Lung (tissue), 12 donors: ENCODE results near the gene VASP. TPM values are rescaled to one million over a fixed set of nuclear protein-coding genes. Genes with fewer than 3 reads are reported as not detected.

Experiments used
- ATAC-seq: fragments of 200-7000 bp; cut with Tn5 transposase; one replicate; pipeline ENCODE4 v1.9.1; 2020; ENCODE audit warnings: moderate number of reproducible peaks; ENCODE audit not compliant: insufficient read depth, low FRiP score
- DNase-seq, 3 donors: peaks; one replicate each; pipeline ENCODE4 v3.0.0-alpha.2; 2013 to 2017
- H3K27ac ChIP-seq, 2 donors: one replicate each; pipeline ENCODE4 v1.5.1; 2013; ENCODE audit warnings: mild to moderate bottlenecking in 2 of 2, moderate library complexity in 2 of 2, control low read depth in 1 of 2, inconsistent platforms in 1 of 2, low read depth in 1 of 2, low read length in 1 of 2
- H3K27me3 ChIP-seq, 3 donors: one replicate each; pipeline ENCODE4 v1.5.1; 2013; ENCODE audit warnings: low read length in 2 of 3; ENCODE audit not compliant: control insufficient read depth in 3 of 3, insufficient read depth in 3 of 3
- H3K36me3 ChIP-seq, 4 donors: one replicate each; pipeline ENCODE4 v1.5.1; 2013; ENCODE audit warnings: low read length in 4 of 4, mild to moderate bottlenecking in 1 of 4, moderate library complexity in 1 of 4; ENCODE audit not compliant: control insufficient read depth in 4 of 4, insufficient read depth in 4 of 4
- H3K4me1 ChIP-seq, 5 donors: one replicate each; pipeline ENCODE4 v1.5.1; 2013; ENCODE audit warnings: low read length in 5 of 5, mild to moderate bottlenecking in 2 of 5, moderate library complexity in 1 of 5; ENCODE audit not compliant: control insufficient read depth in 5 of 5, insufficient read depth in 5 of 5
- H3K4me3 ChIP-seq: one replicate; pipeline ENCODE4 v1.5.1; 2013; ENCODE audit warnings: mild to moderate bottlenecking, control low read depth, moderate library complexity
- H3K9ac ChIP-seq, 2 donors: one replicate each; pipeline ENCODE4 v1.5.1; 2013; ENCODE audit warnings: low read length in 2 of 2, control low read depth in 1 of 2; ENCODE audit not compliant: insufficient read depth in 1 of 2
- H3K9me3 ChIP-seq, 4 donors: one replicate each; pipeline ENCODE4 v1.5.1; 2013; ENCODE audit warnings: low read length in 3 of 4, mild to moderate bottlenecking in 1 of 4, moderate library complexity in 1 of 4; ENCODE audit not compliant: control insufficient read depth in 4 of 4, insufficient read depth in 3 of 4
- CTCF ChIP-seq: IDR thresholded peaks from 2 replicates; pipeline ENCODE4 v1.5.1; 2012; ENCODE audit warnings: mild to moderate bottlenecking; ENCODE audit errors: control extremely low read depth, extremely low read depth
- WGBS, 2 donors: extraction: QIAGEN DNeasy Blood & Tissue Kit; methylation state at CpG; one replicate each; pipeline ENCODE4 v1.1.7; 2013; 5-methylcytosine and 5-hydroxymethylcytosine counted together
- polyA plus RNA-seq, 2 donors: library from polyadenylated mRNA; stranded (reverse); fragments of 200-250 nt; gene quantifications; one replicate each; pipeline ENCODE4 v1.2.1, GENCODE V29; 2013
- total RNA-seq, 2 donors: library from RNA; depleted of rRNA in 1 of 2; stranded (reverse); fragments of >200 nt in 1 of 2; gene quantifications; one replicate each; pipeline ENCODE4 v1.2.1, GENCODE V29; 2014 to 2021
- donor health status: control.
- donor health status: control.
- donor health status: Bipolar disorder and iron deficiency.
- donor health status: healthy.
- donor health status: DM: yes; HTN: yes; CAD: no.

Gene VASP
- total and polyA plus RNA-seq, 4 donors = 49.1 to 237 (median 170) TPM

- H3K4me3 ChIP-seq = no peak overlapping the region
- TF ChIP-seq CTCF = no peak
- H3K4me1 ChIP-seq = peaks cover 3 to 16% (median 4%) of the 10 kb centered on the region in 5 donors
- H3K9ac ChIP-seq = peak overlapping the region in 1 of 2 donors; percentile 68
- H3K9me3 ChIP-seq = no peaks in the 10 kb centered on the region
- peak overlapping the region; percentile 94 to 95 for H3K27ac ChIP-seq
- ATAC-seq (no peak), DNase-seq (no peak)
- 64% methylated on average over 5 of the region's 5 CpGs for WGBS, 2 donors
- peaks cover 0 to 8% (median 7%) of the 10 kb centered on the region in 3 donors for H3K27me3 ChIP-seq
- H3K36me3 ChIP-seq = no peaks in the 10 kb centered on the region
Observed at GRCh38 chr19:45505996-45506245, 1.4 kb upstream of the VASP start.

- Histone ChIP-seq H3K9ac (peak overlapping the region in 1 of 2 donors; percentile 68), H3K4me1 (peaks cover 3 to 16% (median 6%) of the 10 kb centered on the region in 5 donors), H3K27me3 (peaks cover 0 to 4% (median 2%) of the 10 kb centered on the region in 3 donors), H3K9me3 (no peaks in the 10 kb centered on the region), H3K4me3 (peak overlapping the region; percentile 85), H3K27ac (peak overlapping the region; percentile 94 to 95), H3K36me3 (no peaks in the 10 kb centered on the region)
- peak; percentile 91 to 93 (median 92) for DNase-seq
- TF ChIP-seq CTCF = peak; percentile 69
- 1 to 2% methylated on average over 38 to 47 of the region's 47 CpGs for WGBS, 2 donors
- peak; percentile 84 for ATAC-seq
Observed at GRCh38 chr19:45506246-45506988, 862 bp upstream of the VASP start.

- no peak for TF ChIP-seq CTCF
- peaks cover 3 to 16% (median 6%) of the 10 kb centered on the region in 5 donors for H3K4me1 ChIP-seq
- no peaks in the 10 kb centered on the region for H3K36me3 ChIP-seq
- H3K4me3 ChIP-seq = peak overlapping the region; percentile 85
- ATAC-seq = no peak
- H3K9me3 ChIP-seq = no peaks in the 10 kb centered on the region
- peak overlapping the region; percentile 53 to 77 for H3K9ac ChIP-seq
- H3K27ac ChIP-seq = peak overlapping the region; percentile 81 to 94
- H3K27me3 ChIP-seq = no peaks in the 10 kb centered on the region
- DNase-seq = peak; percentile 52 to 69 (median 61)
- 0% methylated on average over 20 to 22 of the region's 22 CpGs for WGBS, 2 donors
Observed at GRCh38 chr19:45507872-45508416, 665 bp downstream of the VASP start.
